Stimulated activated CD4-positive, alpha-beta T cell treated with anti-CD3 and anti-CD28 coated beads, Interleukin-15, amount 100 ng/mL, for 48 hours (primary cell): Measurements from ENCODE around the gene CHRNE.

Source experiments
- DNase-seq, 2 donors: peaks; one replicate each; pipeline ENCODE4 v3.0.0-alpha.2; 2020; ENCODE audit warnings: low read depth in 2 of 2

Gene CHRNE

GRCh38 chr17:4903051-4903818 is at the start of gene CHRNE:
CHRNE (minus strand) TSS chr17:4903098; CDS start chr17:4903063, 35 bp downstream.
- peak; percentile 67 to 71 for DNase-seq

GRCh38 chr17:4951486-4951885 is 48.6 kb upstream of the CHRNE start:
- DNase-seq: no peak

- no peak for DNase-seq
Observed at GRCh38 chr17:4950746-4951204, 47.9 kb upstream of the CHRNE start, which contains the start of gene ENO3. ENO3 (plus strand) TSS chr17:4951119; CDS start chr17:4951830, 711 bp downstream.

GRCh38 chr17:4950075-4950745 is 47.3 kb upstream of the CHRNE start:
- no peak for DNase-seq

- DNase-seq: peak; percentile 68 to 69
Observed at GRCh38 chr17:4949321-4950074, 46.6 kb upstream of the CHRNE start.

- peak; percentile 63 to 74 for DNase-seq
Observed at GRCh38 chr17:4948931-4949320, 46.0 kb upstream of the CHRNE start.

- DNase-seq: peak; percentile 85 to 90
Observed at GRCh38 chr17:4948166-4948930, 45.5 kb upstream of the CHRNE start, which contains the start of gene PFN1. PFN1 (minus strand) TSS chr17:4948530; CDS start chr17:4948394, 136 bp downstream.

GRCh38 chr17:4947411-4948165 is 44.7 kb upstream of the CHRNE start:
- peak in 1 of 2 donors; percentile 58 for DNase-seq

GRCh38 chr17:4947010-4947410 is 44.1 kb upstream of the CHRNE start:
- no peak for DNase-seq

- no peak for DNase-seq
Observed at GRCh38 chr17:4946312-4946976, 43.5 kb upstream of the CHRNE start.

- no peak for DNase-seq
Observed at GRCh38 chr17:4945944-4946280, 43.0 kb upstream of the CHRNE start.

GRCh38 chr17:4945176-4945943 is 42.5 kb upstream of the CHRNE start:
- peak; percentile 78 to 86 for DNase-seq

- no peak for DNase-seq
Observed at GRCh38 chr17:4944554-4945175, 41.8 kb upstream of the CHRNE start.

- DNase-seq: peak in 1 of 2 donors; percentile 47
Observed at GRCh38 chr17:4944163-4944553, 41.3 kb upstream of the CHRNE start.

GRCh38 chr17:4942760-4943508 is 40.0 kb upstream of the CHRNE start:
- DNase-seq: no peak

- DNase-seq: no peak
Observed at GRCh38 chr17:4941319-4941610, 38.4 kb upstream of the CHRNE start.

GRCh38 chr17:4940555-4941318 is 37.8 kb upstream of the CHRNE start:
- no peak for DNase-seq
